ENCODE measurements around the gene ZFAND5. TPM values are rescaled to one million over a fixed set of nuclear protein-coding genes. Genes with fewer than 3 reads are reported as not detected.
A peak's percentile ranks its signal among the peaks of the same experiment; 100 is the strongest.

Gene ZFAND5
- total RNA-seq, 6 experiments from 2014 or later = 230 to 373 (median 258) TPM

- no peaks in the 10 kb centered on the region; the same call in 1 of the 2 replicates for H3K4me1 Mint-ChIP-seq (ENCODE audit: low read depth)
- H3K9me3 Mint-ChIP-seq = no peaks in the 10 kb centered on the region
- no peak for DNase-seq
- H3K27ac Mint-ChIP-seq = no peak overlapping the region
- no peak for TF ChIP-seq CTCF (IDR thresholded peaks at IDR 0.05)
- H3K36me3 Mint-ChIP-seq (ENCODE audit: low read depth) = no peaks in the 10 kb centered on the region
- no peak overlapping the region for H3K4me3 Mint-ChIP-seq
- peaks cover 7% of the 10 kb centered on the region; the same call in 1 of the 2 replicates for H3K27me3 Mint-ChIP-seq (ENCODE audit: insufficient read depth)
These were observed 38.4 kb downstream of the ZFAND5 start for GRCh38 chr9:72326641-72327040.

DNA sequence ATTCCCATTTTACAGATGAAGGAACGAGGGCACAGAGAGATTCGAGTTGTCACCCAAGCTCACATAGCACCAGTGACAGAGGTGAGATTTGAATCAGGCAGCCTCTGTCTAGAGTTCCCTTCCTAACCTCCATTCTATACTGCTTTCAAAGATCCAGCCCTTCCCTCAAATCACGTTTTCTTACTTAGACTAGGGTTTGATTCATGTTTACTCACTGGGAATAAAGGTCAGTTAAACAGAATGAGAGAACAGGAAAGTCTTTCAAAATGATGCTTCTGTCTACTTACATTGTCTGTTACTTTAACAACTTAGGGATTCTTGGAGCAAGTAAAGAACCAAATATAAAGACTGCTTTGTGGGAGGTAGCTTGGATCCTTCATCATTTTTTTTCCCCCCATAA lies 40.0 kb downstream of the ZFAND5 start:
- Mint-ChIP-seq H3K9me3 (no peaks in the 10 kb centered on the region), H3K4me1 (ENCODE audit: low read depth) (no peaks in the 10 kb centered on the region; the same call in 1 of the 2 replicates), H3K27me3 (ENCODE audit: insufficient read depth) (peaks cover 7% of the 10 kb centered on the region; the same call in 1 of the 2 replicates), H3K36me3 (ENCODE audit: low read depth) (no peaks in the 10 kb centered on the region), H3K27ac (no peak overlapping the region), H3K4me3 (no peak overlapping the region)
- no peak for DNase-seq
- TF ChIP-seq CTCF (IDR thresholded peaks at IDR 0.05) = no peak

DNA sequence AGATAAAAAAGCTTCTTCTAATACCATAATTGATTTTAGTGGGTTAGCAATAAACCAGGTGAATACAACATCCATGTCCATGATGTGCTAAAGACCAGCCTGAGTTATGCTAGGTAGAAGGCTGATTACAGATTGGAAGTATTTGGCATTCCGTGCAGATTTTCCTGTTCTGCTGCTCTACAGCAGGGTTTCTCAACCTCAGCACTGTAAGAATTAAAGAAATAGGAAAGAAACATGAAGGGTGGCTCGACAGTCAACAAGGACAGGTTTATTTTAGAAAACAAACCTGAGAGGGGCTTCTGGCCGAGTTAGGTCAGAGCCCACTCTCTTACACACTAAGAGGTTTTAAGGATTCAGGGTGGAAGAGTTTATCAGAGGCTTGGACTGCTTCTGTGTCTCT lies 42.3 kb downstream of the ZFAND5 start:
- Mint-ChIP-seq H3K4me3 (no peak overlapping the region), H3K27me3 (ENCODE audit: insufficient read depth) (peaks cover 7% of the 10 kb centered on the region; the same call in 1 of the 2 replicates), H3K27ac (no peak overlapping the region), H3K4me1 (ENCODE audit: low read depth) (no peaks in the 10 kb centered on the region; the same call in 1 of the 2 replicates), H3K9me3 (no peaks in the 10 kb centered on the region), H3K36me3 (ENCODE audit: low read depth) (no peaks in the 10 kb centered on the region)
- TF ChIP-seq CTCF (IDR thresholded peaks at IDR 0.05) = no peak
- DNase-seq = no peak

GRCh38 chr9:72322259-72322658 lies 42.7 kb downstream of the ZFAND5 start:
- H3K27me3 Mint-ChIP-seq (ENCODE audit: insufficient read depth) = peaks cover 3% of the 10 kb centered on the region; the same call in 1 of the 2 replicates
- no peaks in the 10 kb centered on the region for H3K36me3 Mint-ChIP-seq (ENCODE audit: low read depth)
- no peak overlapping the region for H3K4me3 Mint-ChIP-seq
- H3K9me3 Mint-ChIP-seq = no peaks in the 10 kb centered on the region
- no peaks in the 10 kb centered on the region; the same call in 1 of the 2 replicates for H3K4me1 Mint-ChIP-seq (ENCODE audit: low read depth)
- DNase-seq = no peak
- TF ChIP-seq CTCF (IDR thresholded peaks at IDR 0.05) = no peak
- H3K27ac Mint-ChIP-seq = no peak overlapping the region

DNA sequence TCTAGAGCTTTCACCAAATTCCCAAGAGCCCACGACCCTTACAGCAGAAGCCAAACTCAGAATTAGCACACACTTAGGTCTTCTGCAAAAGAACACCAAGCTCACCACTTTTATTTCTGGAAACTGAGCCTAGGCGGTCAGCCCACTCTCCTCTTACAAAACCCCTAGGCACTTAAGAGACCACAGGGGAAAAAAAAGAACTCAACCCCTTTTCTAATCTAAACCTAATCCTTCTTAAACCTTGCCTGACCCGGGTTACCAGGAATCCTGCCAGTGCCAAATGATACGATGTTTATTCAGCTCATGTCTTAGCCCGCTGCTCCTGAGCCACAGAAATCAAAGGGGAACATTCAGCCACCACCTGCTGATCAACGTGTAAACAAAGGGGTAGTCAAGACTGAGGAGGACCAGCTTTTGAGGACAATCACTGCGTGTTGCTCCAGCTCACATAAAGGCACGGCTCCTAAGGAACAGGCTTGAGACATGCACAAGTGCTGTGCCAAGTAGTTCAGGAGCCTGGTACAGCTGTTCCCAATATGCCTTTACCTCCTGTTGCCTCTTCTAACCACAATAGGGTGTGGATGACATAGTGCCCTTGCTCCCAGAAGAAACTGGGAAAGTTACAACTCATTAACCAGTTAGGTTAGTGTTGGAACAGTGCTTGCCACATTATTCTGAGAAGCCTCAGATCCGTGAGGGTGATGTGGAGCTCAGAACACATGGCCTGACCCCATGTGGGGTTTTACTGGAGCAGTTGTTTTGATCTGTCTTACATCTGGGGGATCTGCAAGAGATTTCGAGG lies 49.3 kb downstream of the ZFAND5 start:
- no peaks in the 10 kb centered on the region for H3K9me3 Mint-ChIP-seq
- H3K4me3 Mint-ChIP-seq = peak overlapping the region; percentile 5; the same call in 1 of the 2 replicates
- no peak for TF ChIP-seq CTCF (IDR thresholded peaks at IDR 0.05)
- H3K36me3 Mint-ChIP-seq (ENCODE audit: low read depth) = no peaks in the 10 kb centered on the region
- no peak for DNase-seq
- peaks cover 2% of the 10 kb centered on the region; the same call in 1 of the 2 replicates for H3K27me3 Mint-ChIP-seq (ENCODE audit: insufficient read depth)
- H3K27ac Mint-ChIP-seq = no peak overlapping the region
- peaks cover 17% of the 10 kb centered on the region for H3K4me1 Mint-ChIP-seq (ENCODE audit: low read depth)

Data from HFFc6 (cell line).